ENCODE data around the gene RAVER2. TPM values are rescaled to one million over a fixed set of nuclear protein-coding genes. Genes with fewer than 3 reads are reported as not detected.

Gene RAVER2
- total RNA-seq, 2 donors from 2014 or later = 6.9 to 8.8 TPM

DNA sequence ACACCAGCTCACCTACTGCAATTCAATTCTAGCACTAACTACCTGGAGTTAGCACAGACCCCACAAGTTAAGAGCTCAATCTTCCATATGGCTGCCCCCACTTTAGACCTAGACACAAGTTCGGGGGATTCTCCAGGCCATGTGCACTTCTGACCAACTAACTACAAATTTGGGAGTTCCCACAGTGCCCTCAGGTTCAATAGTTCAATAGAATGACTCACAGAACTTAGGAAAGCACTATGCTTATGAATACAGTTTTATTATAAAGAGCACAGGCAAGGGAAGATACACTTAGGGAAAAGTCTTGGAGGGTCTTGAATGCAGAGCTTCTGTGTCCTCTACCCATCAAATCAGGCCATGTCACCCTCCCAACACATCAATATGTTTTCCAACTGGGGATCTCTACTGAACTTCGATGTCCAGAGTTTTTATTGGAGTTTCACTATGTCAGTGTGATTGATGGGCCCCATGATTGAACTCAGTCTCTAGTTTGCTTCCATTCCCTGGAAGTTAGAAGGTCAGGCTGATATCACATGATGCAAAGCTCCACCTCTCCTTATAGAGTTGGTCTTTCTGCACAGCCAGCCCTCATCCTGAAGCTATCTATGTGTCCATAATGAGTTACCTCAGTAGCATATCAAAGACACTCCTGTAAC is 46.1 kb downstream of the RAVER2 start:
- Histone ChIP-seq H3K4me1 (no peaks in the 10 kb centered on the region), H3K27me3 (no peaks in the 10 kb centered on the region), H3K36me3 (replicated peaks in 1 of 2; ENCODE audit: insufficient read depth in 1 of 2, low read depth in 2 of 2) (peaks cover 0 to 3% of the 10 kb centered on the region in 2 donors), H3K9me3 (no peaks in the 10 kb centered on the region), H3K27ac (no peak overlapping the region), H3K4me3 (no peak overlapping the region)
- no peak for TF ChIP-seq POLR2A (IDR thresholded peaks at IDR 0.05)
- TF ChIP-seq, protein P1, sequence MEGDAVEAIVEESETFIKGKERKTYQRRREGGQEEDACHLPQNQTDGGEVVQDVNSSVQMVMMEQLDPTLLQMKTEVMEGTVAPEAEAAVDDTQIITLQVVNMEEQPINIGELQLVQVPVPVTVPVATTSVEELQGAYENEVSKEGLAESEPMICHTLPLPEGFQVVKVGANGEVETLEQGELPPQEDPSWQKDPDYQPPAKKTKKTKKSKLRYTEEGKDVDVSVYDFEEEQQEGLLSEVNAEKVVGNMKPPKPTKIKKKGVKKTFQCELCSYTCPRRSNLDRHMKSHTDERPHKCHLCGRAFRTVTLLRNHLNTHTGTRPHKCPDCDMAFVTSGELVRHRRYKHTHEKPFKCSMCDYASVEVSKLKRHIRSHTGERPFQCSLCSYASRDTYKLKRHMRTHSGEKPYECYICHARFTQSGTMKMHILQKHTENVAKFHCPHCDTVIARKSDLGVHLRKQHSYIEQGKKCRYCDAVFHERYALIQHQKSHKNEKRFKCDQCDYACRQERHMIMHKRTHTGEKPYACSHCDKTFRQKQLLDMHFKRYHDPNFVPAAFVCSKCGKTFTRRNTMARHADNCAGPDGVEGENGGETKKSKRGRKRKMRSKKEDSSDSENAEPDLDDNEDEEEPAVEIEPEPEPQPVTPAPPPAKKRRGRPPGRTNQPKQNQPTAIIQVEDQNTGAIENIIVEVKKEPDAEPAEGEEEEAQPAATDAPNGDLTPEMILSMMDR (IDR thresholded peaks at IDR 0.05) = no peak
- ATAC-seq (no peak), DNase-seq (no peak)
- WGBS, 2 donors = 88 to 91% methylated on average over 2 of the region's 2 CpGs
- intact Hi-C loops (cut with DNase I) = no loop called here

DNA sequence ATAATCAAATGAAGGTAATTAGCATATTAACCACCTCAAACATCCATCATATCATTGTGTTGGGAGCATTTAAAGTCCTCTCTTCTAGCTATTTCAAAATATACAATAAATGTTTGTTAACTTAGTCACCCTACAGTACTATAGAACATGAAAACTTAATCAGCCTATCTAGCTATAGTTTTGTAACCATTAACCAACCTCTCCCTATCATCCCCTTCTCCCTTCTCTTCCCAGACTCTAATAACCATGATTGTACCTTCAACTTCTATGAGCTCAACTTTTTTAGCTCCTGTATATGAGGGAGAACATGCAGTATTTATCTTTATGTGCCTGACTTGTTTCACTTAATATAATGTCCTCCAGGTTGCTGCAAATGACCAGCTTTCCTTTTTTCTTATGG is 54.0 kb downstream of the RAVER2 start:
- Histone ChIP-seq H3K27ac (no peak overlapping the region), H3K27me3 (no peaks in the 10 kb centered on the region), H3K36me3 (replicated peaks in 1 of 2; ENCODE audit: insufficient read depth in 1 of 2, low read depth in 2 of 2) (no peaks in the 10 kb centered on the region), H3K9me3 (no peaks in the 10 kb centered on the region), H3K4me3 (no peak overlapping the region), H3K4me1 (no peaks in the 10 kb centered on the region)
- no peak for DNase-seq
- no peak for ATAC-seq
- intact Hi-C loops (cut with DNase I) = no loop called here
- TF ChIP-seq, protein P1 (IDR thresholded peaks at IDR 0.05) = no peak
- TF ChIP-seq POLR2A (IDR thresholded peaks at IDR 0.05) = no peak

DNA sequence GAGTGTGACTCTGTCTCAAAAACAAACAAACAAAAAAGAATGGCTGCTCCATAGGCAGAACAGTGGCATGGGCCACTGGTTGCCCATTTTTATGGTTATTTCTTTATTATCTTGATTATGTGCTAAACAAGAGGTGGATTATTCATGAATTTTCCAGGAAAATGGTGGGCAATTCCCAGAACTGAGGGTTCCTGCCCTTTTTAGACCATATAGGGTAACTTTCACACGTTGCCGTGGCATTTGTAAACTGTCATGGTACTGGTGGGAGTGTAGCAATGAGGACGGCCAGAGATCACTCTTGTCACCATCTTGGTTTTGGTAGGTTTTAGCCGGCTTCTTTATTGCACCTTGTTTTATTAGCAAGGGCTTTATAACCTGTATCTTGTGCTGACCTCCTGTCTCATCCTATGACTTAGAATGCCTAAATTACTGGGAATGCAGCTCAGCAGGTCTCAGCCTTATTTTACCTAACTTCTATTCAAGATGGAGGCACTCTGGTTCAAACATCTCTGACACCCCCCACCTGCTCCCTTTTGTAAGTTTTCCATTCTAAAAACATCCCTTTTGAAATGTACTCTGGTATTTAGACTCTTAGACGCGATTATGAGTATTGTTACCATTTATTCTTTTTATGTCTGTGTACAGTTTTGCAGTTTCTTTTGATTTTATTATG is 57.1 kb downstream of the RAVER2 start:
- no peaks in the 10 kb centered on the region for H3K9me3 ChIP-seq
- H3K27ac ChIP-seq = no peak overlapping the region
- ATAC-seq = no peak
- H3K36me3 ChIP-seq (replicated peaks in 1 of 2; ENCODE audit: insufficient read depth in 1 of 2, low read depth in 2 of 2) = no peaks in the 10 kb centered on the region
- no peaks in the 10 kb centered on the region for H3K27me3 ChIP-seq
- no peak overlapping the region for H3K4me3 ChIP-seq
- TF ChIP-seq, protein P1 (IDR thresholded peaks at IDR 0.05) = no peak
- no peak for DNase-seq
- WGBS, 2 donors = 97% methylated on average over 6 of the region's 6 CpGs
- intact Hi-C loops (cut with DNase I) = no loop called here
- H3K4me1 ChIP-seq = no peaks in the 10 kb centered on the region

DNA sequence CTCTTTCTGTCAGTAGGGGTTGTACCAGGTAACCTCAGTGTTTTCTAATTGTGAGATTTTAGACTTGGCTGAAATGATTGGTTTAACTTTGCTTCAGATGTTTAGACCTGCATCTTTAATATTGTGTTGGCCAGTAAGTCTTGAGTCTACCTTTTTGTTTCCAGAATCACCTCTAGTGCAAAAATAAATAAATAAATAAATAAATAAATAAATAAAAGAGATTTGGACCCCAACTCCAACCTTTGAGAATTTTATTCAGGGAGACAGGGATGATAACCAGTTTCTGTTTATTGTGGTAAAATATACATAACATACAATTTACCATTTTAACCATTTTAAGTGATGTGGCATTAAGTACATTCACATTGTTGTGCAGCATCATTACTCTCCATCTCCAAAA is 64.4 kb downstream of the RAVER2 start:
- no peaks in the 10 kb centered on the region for H3K36me3 ChIP-seq (replicated peaks in 1 of 2; ENCODE audit: insufficient read depth in 1 of 2, low read depth in 2 of 2)

More for the DNA sequence above, 64.4 kb downstream of the RAVER2 start:
- ATAC-seq (no peak), DNase-seq (no peak)
- no peak for TF ChIP-seq POLR2A (IDR thresholded peaks at IDR 0.05)
- TF ChIP-seq, protein P1 (IDR thresholded peaks at IDR 0.05) = no peak
- H3K27ac ChIP-seq = no peak overlapping the region
- no peak overlapping the region for H3K4me3 ChIP-seq
- no peaks in the 10 kb centered on the region for H3K9me3 ChIP-seq
- H3K4me1 ChIP-seq = no peaks in the 10 kb centered on the region
- intact Hi-C loops (cut with DNase I) = no loop called here
- no peaks in the 10 kb centered on the region for H3K27me3 ChIP-seq

Measured in body of pancreas (tissue), 4 donors.